Astrocyte (in vitro differentiated cells and primary cell): ENCODE data around the gene DPYSL3. TPM values are rescaled to one million over a fixed set of nuclear protein-coding genes. Genes with fewer than 3 reads are reported as not detected.

Experiments used
- DNase-seq: peaks from one replicate; pipeline ENCODE4 v3.0.0-alpha.2; 2010; ENCODE audit warnings: low read depth
- FAIRE-seq: peaks from 2 replicates; lab custom pipeline; 2011; peaks lifted over from hg19 to GRCh38; lab: Jason Lieb, UNC
- H2AFZ ChIP-seq: 2 replicates; pipeline ENCODE4 v1.6.0; 2012; ENCODE audit warnings: low read depth, low read length, inconsistent platforms
- H3K27ac ChIP-seq: 2 replicates; pipeline ENCODE4 v1.5.1; 2011; ENCODE audit warnings: low read depth, low read length, inconsistent platforms
- H3K27me3 ChIP-seq: 2 replicates; pipeline ENCODE4 v1.6.0; 2011; ENCODE audit warnings: low read length, inconsistent platforms; ENCODE audit not compliant: insufficient read depth
- H3K36me3 ChIP-seq: 2 replicates; pipeline ENCODE4 v1.5.1; 2011; ENCODE audit warnings: low read length, inconsistent platforms; ENCODE audit not compliant: insufficient read depth
- H3K4me1 ChIP-seq: 2 replicates; pipeline ENCODE4 v1.5.1; 2011; ENCODE audit warnings: low read length, inconsistent platforms; ENCODE audit not compliant: insufficient read depth
- H3K4me2 ChIP-seq: 2 replicates; pipeline ENCODE4 v1.6.0; 2012; ENCODE audit warnings: low read length, inconsistent platforms
- H3K4me3 ChIP-seq: 2 replicates; pipeline ENCODE4 v1.5.1; 2011; ENCODE audit warnings: low read depth, mild to moderate bottlenecking, low read length, inconsistent platforms; ENCODE audit not compliant: insufficient read depth
- H3K79me2 ChIP-seq: 2 replicates; pipeline ENCODE4 v1.6.0; 2012; ENCODE audit warnings: mild to moderate bottlenecking, low read length, inconsistent platforms; ENCODE audit not compliant: insufficient read depth
- H3K9ac ChIP-seq: 2 replicates; pipeline ENCODE4 v1.6.0; 2012; ENCODE audit warnings: mild to moderate bottlenecking, low read length, inconsistent platforms
- H3K9me3 ChIP-seq: 2 replicates; pipeline ENCODE4 v1.5.1; 2012; ENCODE audit warnings: low read depth, mild to moderate bottlenecking, low read length, inconsistent platforms; ENCODE audit not compliant: insufficient read depth
- H4K20me1 ChIP-seq: 2 replicates; pipeline ENCODE4 v1.6.0; 2012; ENCODE audit warnings: low read length, inconsistent platforms; ENCODE audit not compliant: insufficient read depth
- H3K27ac Mint-ChIP-seq: one replicate; pipeline ENCODE4 v1.8.0; 2021; ENCODE audit warnings: mild to moderate bottlenecking, mixed read lengths; ENCODE audit not compliant: unreplicated experiment
- H3K27me3 Mint-ChIP-seq: one replicate; pipeline ENCODE4 v1.8.0; 2021; ENCODE audit warnings: low read depth, mixed read lengths; ENCODE audit not compliant: unreplicated experiment
- H3K36me3 Mint-ChIP-seq: one replicate; pipeline ENCODE4 v1.8.0; 2021; ENCODE audit warnings: low read depth, mixed read lengths; ENCODE audit not compliant: unreplicated experiment
- H3K4me1 Mint-ChIP-seq: one replicate; pipeline ENCODE4 v1.8.0; 2021; ENCODE audit warnings: low read depth, mixed read lengths; ENCODE audit not compliant: unreplicated experiment
- H3K4me3 Mint-ChIP-seq: one replicate; pipeline ENCODE4 v1.8.0; 2021; ENCODE audit warnings: mild to moderate bottlenecking, moderate library complexity, mixed read lengths; ENCODE audit not compliant: unreplicated experiment
- H3K9me3 Mint-ChIP-seq: one replicate; pipeline ENCODE4 v1.8.0; 2021; ENCODE audit warnings: mild to moderate bottlenecking, mixed read lengths; ENCODE audit not compliant: unreplicated experiment
- CTCF ChIP-seq: IDR thresholded peaks from 2 replicates; pipeline ENCODE4 v1.5.1; 2011; ENCODE audit warnings: low read depth, mild to moderate bottlenecking, inconsistent platforms, low read length, moderate library complexity; ENCODE audit not compliant: insufficient read depth
- EZH2 ChIP-seq: IDR thresholded peaks from 2 replicates; pipeline ENCODE4 v1.6.1; 2012; ENCODE audit warnings: mild to moderate bottlenecking, low read length, inconsistent platforms; ENCODE audit not compliant: insufficient read depth
- total RNA-seq: library from RNA; stranded (reverse); gene quantifications from 2 replicates; pipeline ENCODE4 v1.2.1, GENCODE V29; 2021

DPYSL3 gene
- total RNA-seq, 1 donor from 2014 or later: 197 TPM

- H3K9ac ChIP-seq: no peak overlapping the region
- H3K4me1 ChIP-seq: no peaks in the 10 kb centered on the region
- Mint-ChIP-seq H3K9me3 (peaks cover 2% of the 10 kb centered on the region), H3K27me3 (peaks cover 2% of the 10 kb centered on the region), H3K4me1 (peaks cover 6% of the 10 kb centered on the region), H3K4me3 (no peak overlapping the region), H3K27ac (no peak overlapping the region), H3K36me3 (no peaks in the 10 kb centered on the region)
- TF ChIP-seq EZH2: no peak
- TF ChIP-seq CTCF: no peak
- no peaks in the 10 kb centered on the region for H3K79me2 ChIP-seq
- H4K20me1 ChIP-seq: no peaks in the 10 kb centered on the region
- H2AFZ ChIP-seq: no peak overlapping the region
- H3K4me3 ChIP-seq: no peak overlapping the region
- no peaks in the 10 kb centered on the region for H3K9me3 ChIP-seq
- no peaks in the 10 kb centered on the region for H3K27me3 ChIP-seq
- DNase-seq: peak; percentile 43
- no peak overlapping the region for H3K4me2 ChIP-seq
- H3K27ac ChIP-seq: no peak overlapping the region
- no peak for FAIRE-seq
- H3K36me3 ChIP-seq: no peaks in the 10 kb centered on the region
Observed at GRCh38 chr5:147348046-147348445, 161.8 kb downstream of the DPYSL3 start.

GRCh38 chr5:147346006-147346561, 163.8 kb downstream of the DPYSL3 start:
- Histone ChIP-seq H3K4me2 (no peak overlapping the region), H3K36me3 (no peaks in the 10 kb centered on the region), H3K4me3 (no peak overlapping the region), H2AFZ (no peak overlapping the region), H3K79me2 (no peaks in the 10 kb centered on the region), H3K27ac (no peak overlapping the region), H3K9ac (no peak overlapping the region), H3K9me3 (no peaks in the 10 kb centered on the region), H3K4me1 (no peaks in the 10 kb centered on the region), H3K27me3 (no peaks in the 10 kb centered on the region), H4K20me1 (no peaks in the 10 kb centered on the region)
- H3K27ac Mint-ChIP-seq: no peak overlapping the region
- TF ChIP-seq EZH2 (no peak), CTCF (no peak)
- H3K9me3 Mint-ChIP-seq: peaks cover 2% of the 10 kb centered on the region
- no peak overlapping the region for H3K4me3 Mint-ChIP-seq
- H3K36me3 Mint-ChIP-seq: no peaks in the 10 kb centered on the region
- H3K27me3 Mint-ChIP-seq: no peaks in the 10 kb centered on the region
- no peak for DNase-seq
- peaks cover 3% of the 10 kb centered on the region for H3K4me1 Mint-ChIP-seq
- no peak for FAIRE-seq

DNA sequence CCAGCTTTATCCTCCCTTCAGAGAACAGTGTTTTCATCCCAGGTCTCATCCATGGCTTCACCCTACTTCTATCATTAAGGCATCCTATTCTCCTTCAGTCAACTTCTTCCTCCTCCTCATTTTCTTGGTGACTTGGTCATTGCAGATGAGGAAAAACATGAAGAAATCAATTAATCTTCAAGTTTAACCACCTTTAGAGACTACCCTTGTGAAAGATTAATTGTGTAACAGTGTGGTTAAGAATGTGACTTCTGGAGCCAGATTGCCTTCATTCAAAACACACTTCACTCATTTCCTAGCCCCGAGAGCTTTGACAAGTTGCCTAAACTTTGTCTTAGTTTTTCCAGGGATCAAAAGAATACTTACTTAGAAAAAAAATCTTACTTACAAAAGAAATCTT, 165.0 kb downstream of the DPYSL3 start:
- no peak overlapping the region for H3K4me2 ChIP-seq
- FAIRE-seq (no peak), DNase-seq (no peak)
- H3K4me1 Mint-ChIP-seq: peaks cover 3% of the 10 kb centered on the region
- H3K9me3 Mint-ChIP-seq: peaks cover 2% of the 10 kb centered on the region
- H4K20me1 ChIP-seq: no peaks in the 10 kb centered on the region
- no peaks in the 10 kb centered on the region for H3K36me3 Mint-ChIP-seq
- H3K4me3 ChIP-seq: no peak overlapping the region
- H3K4me3 Mint-ChIP-seq: no peak overlapping the region
- no peaks in the 10 kb centered on the region for H3K27me3 Mint-ChIP-seq
- no peak overlapping the region for H3K9ac ChIP-seq
- no peaks in the 10 kb centered on the region for H3K79me2 ChIP-seq
- no peaks in the 10 kb centered on the region for H3K4me1 ChIP-seq
- TF ChIP-seq EZH2 (no peak), CTCF (no peak)
- H2AFZ ChIP-seq: no peak overlapping the region
- no peaks in the 10 kb centered on the region for H3K27me3 ChIP-seq
- H3K36me3 ChIP-seq: no peaks in the 10 kb centered on the region
- no peak overlapping the region for H3K27ac Mint-ChIP-seq
- no peak overlapping the region for H3K27ac ChIP-seq
- no peaks in the 10 kb centered on the region for H3K9me3 ChIP-seq
